GM21528 (cell line): Measurements from ENCODE around the gene GRIN2A.
"Not testable (repeated sequence)": the region's sequence is repeated elsewhere in the genome, so short reads cannot be mapped to it uniquely, and the experiment has no call there.

Experiments used
- ATAC-seq: cut with Tn5 transposase; IDR thresholded peaks from one replicate; pipeline ENCODE4 v1.9.1; 2021; ENCODE audit warnings: mild to moderate bottlenecking, moderate library complexity; ENCODE audit not compliant: unreplicated experiment, low FRiP score

The GRIN2A gene

GRCh38 chr16:9885876-9886275 lies 296.4 kb downstream of the GRIN2A start:
- no peak for ATAC-seq

GRCh38 chr16:9885467-9885866 lies 296.8 kb downstream of the GRIN2A start:
- no peak for ATAC-seq

- ATAC-seq, result not testable (repeated sequence)
Measured at GRCh38 chr16:9875981-9876380, 306.2 kb downstream of the GRIN2A start.

- ATAC-seq, result no peak
Measured at GRCh38 chr16:9874219-9874618, 308.0 kb downstream of the GRIN2A start.

GRCh38 chr16:9870962-9871361 lies 311.3 kb downstream of the GRIN2A start:
- ATAC-seq, result no peak

- no peak for ATAC-seq
Measured at GRCh38 chr16:9869776-9870175, 312.5 kb downstream of the GRIN2A start.

GRCh38 chr16:9868606-9869149 lies 313.6 kb downstream of the GRIN2A start:
- ATAC-seq, result no peak

GRCh38 chr16:9867176-9867575 lies 315.1 kb downstream of the GRIN2A start:
- ATAC-seq, result no peak

GRCh38 chr16:9864461-9864860 lies 317.8 kb downstream of the GRIN2A start:
- ATAC-seq, result no peak

- no peak for ATAC-seq
Measured at GRCh38 chr16:9862327-9862726, 319.9 kb downstream of the GRIN2A start.

- ATAC-seq, result no peak
Measured at GRCh38 chr16:9860876-9861275, 321.4 kb downstream of the GRIN2A start.

GRCh38 chr16:9859701-9860327 lies 322.4 kb downstream of the GRIN2A start:
- ATAC-seq, result no peak

GRCh38 chr16:9854675-9855074 lies 327.6 kb downstream of the GRIN2A start:
- ATAC-seq, result no peak

GRCh38 chr16:9852003-9852402 lies 330.2 kb downstream of the GRIN2A start:
- ATAC-seq, result no peak

- ATAC-seq, result no peak
Measured at GRCh38 chr16:9850817-9851216, 331.4 kb downstream of the GRIN2A start.

GRCh38 chr16:9849697-9850245 lies 332.5 kb downstream of the GRIN2A start:
- ATAC-seq, result no peak

- ATAC-seq, result no peak
Measured at GRCh38 chr16:9847146-9847545, 335.1 kb downstream of the GRIN2A start.

- ATAC-seq, result no peak
Measured at GRCh38 chr16:9846362-9847099, 335.7 kb downstream of the GRIN2A start.

GRCh38 chr16:9845661-9846361 lies 336.4 kb downstream of the GRIN2A start:
- ATAC-seq, result no peak

- no peak for ATAC-seq
Measured at GRCh38 chr16:9844361-9844760, 337.9 kb downstream of the GRIN2A start.

GRCh38 chr16:9843424-9844018 lies 338.7 kb downstream of the GRIN2A start:
- ATAC-seq, result no peak
